Thyroid gland (tissue), 4 donors: ENCODE data around the gene KCNIP3. TPM values are rescaled to one million over a fixed set of nuclear protein-coding genes. Genes with fewer than 3 reads are reported as not detected.

Experiments used
- DNase-seq, 2 donors: peaks; one replicate each; pipeline ENCODE4 v3.0.0-alpha.2; 2019
- H3K27ac ChIP-seq, 3 donors: fragments of 200-600 bp; sonication (generic); 1 replicate in 2 of 3; 2 replicates in 1 of 3; pipeline ENCODE4 v1.5.1; 2016 to 2019; ENCODE audit warnings: mild to moderate bottlenecking in 1 of 3, moderate library complexity in 1 of 3
- H3K27me3 ChIP-seq: fragments of 200-600 bp; sonication (generic); one replicate; pipeline ENCODE4 v1.5.1; 2019
- H3K36me3 ChIP-seq, 2 donors: fragments of 200-600 bp; sonication (generic); one replicate each; pipeline ENCODE4 v1.5.1; 2016 to 2019
- H3K4me1 ChIP-seq, 2 donors: fragments of 200-600 bp; sonication (generic); one replicate each; pipeline ENCODE4 v1.5.1; 2017 to 2019
- H3K4me3 ChIP-seq, 3 donors: fragments of 200-600 bp; sonication (generic); replicated peaks in 1 of 3; 1 replicate in 2 of 3; 2 replicates in 1 of 3; pipeline ENCODE4 v1.5.1; 2016; ENCODE audit warnings: mild to moderate bottlenecking in 1 of 3
- H3K9me3 ChIP-seq: fragments of 200-600 bp; sonication (generic); one replicate; pipeline ENCODE4 v1.5.1; 2017
- POLR2A ChIP-seq, 2 donors: fragments of 450-650 bp; IDR thresholded peaks; one replicate each; pipeline ENCODE4 v1.6.1; 2017; ENCODE audit warnings: antibody characterized with exemption in 2 of 2, mild to moderate bottlenecking in 2 of 2, moderate library complexity in 1 of 2
- WGBS, 2 donors: methylation state at CpG; one replicate each; pipeline ENCODE4 v1.1.5; 2017; 5-methylcytosine and 5-hydroxymethylcytosine counted together
- intact Hi-C: fragments of 100-400 bp; cut with DNase I; formaldehyde crosslinking; loops from one replicate; pipeline ENCODE4 v1.15.1; 2023
- total RNA-seq, 4 donors: library from RNA; depleted of rRNA; stranded (reverse); fragments of >200 nt; gene quantifications; one replicate each; pipeline ENCODE4 v1.2.3, GENCODE V29; 2016
- TF ChIP-seq, protein P1 (sequence below), 6 experiments: fragments of 200-600 bp in 3 of 6; fragments of 450-650 bp in 3 of 6; sonication (generic) in 3 of 6; IDR thresholded peaks; one replicate each; pipeline ENCODE4 v1.5.1; 2016 to 2019; ENCODE audit warnings: antibody characterized with exemption in 6 of 6, mild to moderate bottlenecking in 2 of 6, inconsistent platforms in 1 of 6, moderate library complexity in 1 of 6

The KCNIP3 gene
- total RNA-seq, 4 donors from 2014 or later, result 37.1 to 66.5 (median 51.1) TPM

DNA sequence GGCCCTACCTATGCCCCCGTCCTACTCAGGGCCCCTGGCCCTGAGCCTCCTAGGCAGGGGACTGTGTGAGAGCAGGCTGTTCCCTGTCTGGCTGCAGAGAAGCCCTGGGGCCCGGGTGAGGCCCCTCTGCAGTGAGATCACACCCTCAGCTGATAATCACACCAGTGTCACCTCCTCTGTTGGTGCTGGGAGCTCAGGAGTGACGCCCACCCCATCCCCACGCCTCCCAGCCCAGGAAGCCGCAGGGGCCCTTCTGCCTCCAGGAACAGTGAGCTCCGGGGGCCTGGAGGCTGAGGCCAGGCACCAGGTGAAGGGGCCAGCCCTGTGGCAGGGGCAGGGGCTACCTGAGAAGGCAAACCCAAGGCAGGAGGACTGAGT is 20.0 kb downstream of the KCNIP3 start:
- 59 to 70% methylated on average over 2 to 5 of the region's 6 CpGs for WGBS, 2 donors
- TF ChIP-seq, protein P1, sequence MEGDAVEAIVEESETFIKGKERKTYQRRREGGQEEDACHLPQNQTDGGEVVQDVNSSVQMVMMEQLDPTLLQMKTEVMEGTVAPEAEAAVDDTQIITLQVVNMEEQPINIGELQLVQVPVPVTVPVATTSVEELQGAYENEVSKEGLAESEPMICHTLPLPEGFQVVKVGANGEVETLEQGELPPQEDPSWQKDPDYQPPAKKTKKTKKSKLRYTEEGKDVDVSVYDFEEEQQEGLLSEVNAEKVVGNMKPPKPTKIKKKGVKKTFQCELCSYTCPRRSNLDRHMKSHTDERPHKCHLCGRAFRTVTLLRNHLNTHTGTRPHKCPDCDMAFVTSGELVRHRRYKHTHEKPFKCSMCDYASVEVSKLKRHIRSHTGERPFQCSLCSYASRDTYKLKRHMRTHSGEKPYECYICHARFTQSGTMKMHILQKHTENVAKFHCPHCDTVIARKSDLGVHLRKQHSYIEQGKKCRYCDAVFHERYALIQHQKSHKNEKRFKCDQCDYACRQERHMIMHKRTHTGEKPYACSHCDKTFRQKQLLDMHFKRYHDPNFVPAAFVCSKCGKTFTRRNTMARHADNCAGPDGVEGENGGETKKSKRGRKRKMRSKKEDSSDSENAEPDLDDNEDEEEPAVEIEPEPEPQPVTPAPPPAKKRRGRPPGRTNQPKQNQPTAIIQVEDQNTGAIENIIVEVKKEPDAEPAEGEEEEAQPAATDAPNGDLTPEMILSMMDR (IDR thresholded peaks at IDR 0.05), result no peak
- no peak for TF ChIP-seq POLR2A (IDR thresholded peaks at IDR 0.05)
- Histone ChIP-seq H3K4me3 (no peak overlapping the region), H3K27me3 (no peaks in the 10 kb centered on the region), H3K36me3 (no peaks in the 10 kb centered on the region), H3K9me3 (no peaks in the 10 kb centered on the region), H3K27ac (no peak overlapping the region), H3K4me1 (peaks cover 0 to 7% of the 10 kb centered on the region in 2 donors)
- DNase-seq, result no peak
- intact Hi-C loops, result loop anchor here (5.0 kb wide), 1 partner anchor 85 kb away; no protein-coding TSS in a partner anchor

DNA sequence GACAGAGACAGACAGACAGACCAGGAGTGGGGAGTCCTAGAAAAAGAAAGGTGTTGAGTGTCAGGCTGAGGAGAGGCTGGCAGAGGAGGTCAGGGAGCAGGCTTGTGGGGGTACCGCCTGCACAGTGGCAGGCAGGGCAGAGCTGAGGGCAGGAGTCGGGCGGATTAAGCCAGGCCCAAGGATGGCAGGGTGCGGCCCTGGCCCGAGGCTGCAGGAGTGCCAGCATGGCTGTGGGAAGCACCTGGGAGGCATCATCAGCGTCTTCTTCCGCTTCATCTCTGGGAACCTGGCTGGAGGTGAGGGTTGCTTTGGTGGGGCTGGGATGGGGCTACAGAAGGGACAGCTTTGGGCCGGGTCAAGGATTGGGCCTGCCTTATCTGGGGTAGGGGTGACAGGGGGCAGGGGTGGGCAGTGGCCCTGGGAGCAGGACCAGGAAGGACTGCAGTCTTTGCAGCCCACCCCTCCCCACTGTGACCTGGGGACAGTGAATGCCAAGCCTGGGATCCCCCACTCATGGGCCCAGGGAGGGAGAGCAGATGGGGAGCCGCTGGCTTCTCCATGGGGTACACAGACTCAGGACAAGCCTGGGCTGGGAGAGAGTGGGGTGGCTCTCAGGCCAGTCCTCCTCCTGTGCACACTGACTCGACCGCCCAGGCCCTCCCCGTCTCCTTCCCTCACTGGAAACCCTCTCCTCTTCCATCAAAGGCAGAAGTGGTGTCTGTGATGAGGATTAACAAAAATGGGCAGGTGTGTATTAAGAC is 20.7 kb downstream of the KCNIP3 start:
- Histone ChIP-seq H3K27ac (no peak overlapping the region), H3K4me3 (no peak overlapping the region), H3K27me3 (no peaks in the 10 kb centered on the region), H3K36me3 (no peaks in the 10 kb centered on the region), H3K9me3 (no peaks in the 10 kb centered on the region), H3K4me1 (peaks cover 0 to 7% of the 10 kb centered on the region in 2 donors)
- 89 to 94% methylated on average over 9 to 12 of the region's 12 CpGs for WGBS, 2 donors
- DNase-seq, result no peak
- intact Hi-C loops, result loop anchor here (5.0 kb wide), 1 partner anchor 86 kb away; no protein-coding TSS in a partner anchor
- TF ChIP-seq, protein P1 (IDR thresholded peaks at IDR 0.05), result no peak
- TF ChIP-seq POLR2A (IDR thresholded peaks at IDR 0.05), result no peak

DNA sequence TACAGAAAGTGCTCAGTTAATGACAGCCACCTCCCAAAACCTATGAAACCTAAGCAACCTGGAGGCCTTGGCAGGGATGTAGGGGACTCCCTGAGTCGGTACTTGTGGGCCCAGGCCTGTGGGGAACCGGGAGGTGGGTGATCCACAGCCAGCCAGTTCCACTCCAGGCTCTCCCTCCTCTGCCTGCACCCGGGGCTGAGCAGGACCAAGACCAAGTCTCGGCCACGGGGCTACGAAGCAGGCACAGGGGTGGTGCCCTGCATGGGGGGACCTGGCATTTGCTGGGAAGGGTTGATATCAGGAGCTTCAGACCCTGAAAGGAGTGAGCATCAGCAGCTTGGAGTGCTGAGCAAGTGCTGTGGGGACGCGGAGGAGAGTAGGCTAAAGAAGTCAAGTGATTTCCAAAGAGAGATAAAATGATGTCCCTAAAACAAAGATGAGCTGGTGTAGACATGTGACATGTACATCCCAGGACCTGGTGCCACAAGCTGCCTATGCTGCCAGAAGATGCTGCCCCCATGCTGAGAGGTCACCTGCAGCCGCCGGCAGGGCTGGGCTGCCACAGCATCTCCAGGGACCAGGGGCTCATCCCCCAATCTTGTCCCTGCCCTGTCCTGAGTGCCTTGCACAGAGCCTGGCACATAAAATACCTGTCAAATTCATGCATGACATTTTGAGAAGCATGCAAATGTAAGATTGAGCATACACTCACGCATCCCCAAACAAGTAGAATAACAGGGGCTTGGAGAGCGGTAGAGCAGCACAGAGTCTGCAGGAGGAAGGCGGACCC is 21.5 kb downstream of the KCNIP3 start:
- H3K4me3 ChIP-seq, result no peak overlapping the region
- WGBS, 2 donors, result 83 to 88% methylated on average over 11 to 13 of the region's 13 CpGs
- no peaks in the 10 kb centered on the region for H3K9me3 ChIP-seq
- H3K27me3 ChIP-seq, result no peaks in the 10 kb centered on the region
- no peaks in the 10 kb centered on the region for H3K36me3 ChIP-seq
- H3K27ac ChIP-seq, result no peak overlapping the region
- no peak for DNase-seq
- TF ChIP-seq POLR2A (IDR thresholded peaks at IDR 0.05), result no peak
- TF ChIP-seq, protein P1 (IDR thresholded peaks at IDR 0.05), result no peak
- intact Hi-C loops, result loop anchor here (5.0 kb wide), 1 partner anchor 86 kb away; no protein-coding TSS in a partner anchor
- peaks cover 0 to under 1% of the 10 kb centered on the region in 2 donors for H3K4me1 ChIP-seq

DNA sequence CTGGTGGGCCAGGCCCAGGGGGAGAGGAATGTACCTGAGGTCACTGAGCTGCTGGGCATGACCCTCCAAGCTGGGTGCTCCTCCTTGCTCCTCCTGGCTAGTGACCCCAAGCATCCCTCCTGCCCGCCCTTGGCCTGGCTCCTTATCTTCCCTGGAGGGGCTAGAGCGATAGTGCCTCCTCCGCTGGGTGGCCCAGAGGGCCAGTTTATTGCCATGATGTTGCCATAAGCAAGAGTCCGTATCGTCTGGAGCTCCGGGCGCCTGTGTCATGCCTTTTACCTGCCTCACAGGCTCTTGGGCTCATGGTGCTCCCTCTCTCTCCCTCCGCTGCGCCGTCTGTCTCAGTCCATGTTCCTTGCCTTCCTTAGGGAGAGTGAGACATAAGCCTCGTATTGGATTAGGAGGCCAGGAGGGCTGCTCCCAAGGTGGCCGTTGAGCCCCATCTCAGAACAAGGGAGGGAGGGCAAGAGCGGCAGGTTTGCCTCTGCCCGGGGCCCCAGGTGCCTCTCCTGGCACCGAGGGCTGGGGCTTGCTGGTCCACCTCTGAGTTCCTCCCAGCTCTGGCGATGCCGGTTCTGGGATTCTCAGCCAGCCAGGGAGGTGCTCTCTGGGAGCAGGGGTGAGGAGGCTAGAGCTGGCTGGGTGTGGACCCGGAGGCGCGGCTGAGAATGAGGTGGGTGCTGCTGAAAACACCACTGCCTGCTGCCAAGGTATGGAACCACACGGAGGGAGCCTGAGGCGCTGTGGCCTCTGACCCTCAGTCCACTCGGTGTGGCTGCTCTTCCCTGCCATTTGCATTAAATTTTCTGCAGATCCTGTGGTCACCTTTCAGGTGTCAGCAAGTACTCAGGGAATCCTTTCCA is 22.6 kb downstream of the KCNIP3 start:
- H3K27me3 ChIP-seq, result no peaks in the 10 kb centered on the region
- no peaks in the 10 kb centered on the region for H3K36me3 ChIP-seq
- WGBS, 2 donors, result 88% methylated on average over 15 to 22 of the region's 23 CpGs
- H3K9me3 ChIP-seq, result no peaks in the 10 kb centered on the region
- H3K27ac ChIP-seq, result no peak overlapping the region
- TF ChIP-seq, protein P1 (IDR thresholded peaks at IDR 0.05), result no peak
- TF ChIP-seq POLR2A (IDR thresholded peaks at IDR 0.05), result no peak
- DNase-seq, result no peak
- no peaks in the 10 kb centered on the region for H3K4me1 ChIP-seq
- H3K4me3 ChIP-seq, result no peak overlapping the region
- intact Hi-C loops, result loop anchor here (5.0 kb wide), 1 partner anchor 87 kb away; no protein-coding TSS in a partner anchor
